Measurements from ENCODE around the gene EIF5A. TPM values are rescaled to one million over a fixed set of nuclear protein-coding genes. Genes with fewer than 3 reads are reported as not detected.

EIF5A gene
- total and polyA plus RNA-seq, 9 of the 15 experiments (the other 6 are each of a cell fraction or from before 2014, with no cell fraction given): 22.9 to 1,163 (median 772) TPM

DNA sequence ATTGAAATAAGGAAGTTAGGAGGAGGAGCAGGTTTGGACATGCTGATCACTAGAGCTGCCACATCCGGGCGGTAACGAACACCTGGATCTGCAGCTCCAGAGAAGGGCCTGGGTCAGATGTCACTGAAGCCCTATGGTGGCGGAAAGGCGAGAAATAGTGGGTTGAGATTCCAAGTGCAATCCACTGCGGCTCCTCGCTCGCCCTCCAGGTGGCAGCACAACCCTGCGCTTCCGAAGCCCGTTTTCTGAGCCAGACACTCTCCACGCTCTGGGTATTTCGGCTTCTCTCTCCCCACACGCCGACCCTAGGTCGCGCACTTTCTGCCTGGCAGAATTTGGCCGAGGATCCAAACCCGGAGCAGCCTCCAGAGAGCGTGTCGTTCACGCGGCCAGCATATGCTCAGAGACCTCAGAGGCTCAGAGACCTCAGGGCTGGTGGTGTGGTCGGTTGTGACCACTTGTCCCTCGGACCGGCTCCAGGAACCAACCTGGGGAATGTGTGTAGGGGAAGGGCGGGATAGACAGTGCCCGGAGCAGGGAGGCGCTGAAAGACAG, 26.8 kb upstream of the EIF5A start (continued):
- TF ChIP-seq ZNF75A (CRISPR knock-in tag; IDR thresholded peaks at IDR 0.05): no peak
- no peak for TF ChIP-seq GTF2F1 (IDR thresholded peaks at IDR 0.05; ENCODE audit: low read depth, low read length)
- TF ChIP-seq, protein P1, sequence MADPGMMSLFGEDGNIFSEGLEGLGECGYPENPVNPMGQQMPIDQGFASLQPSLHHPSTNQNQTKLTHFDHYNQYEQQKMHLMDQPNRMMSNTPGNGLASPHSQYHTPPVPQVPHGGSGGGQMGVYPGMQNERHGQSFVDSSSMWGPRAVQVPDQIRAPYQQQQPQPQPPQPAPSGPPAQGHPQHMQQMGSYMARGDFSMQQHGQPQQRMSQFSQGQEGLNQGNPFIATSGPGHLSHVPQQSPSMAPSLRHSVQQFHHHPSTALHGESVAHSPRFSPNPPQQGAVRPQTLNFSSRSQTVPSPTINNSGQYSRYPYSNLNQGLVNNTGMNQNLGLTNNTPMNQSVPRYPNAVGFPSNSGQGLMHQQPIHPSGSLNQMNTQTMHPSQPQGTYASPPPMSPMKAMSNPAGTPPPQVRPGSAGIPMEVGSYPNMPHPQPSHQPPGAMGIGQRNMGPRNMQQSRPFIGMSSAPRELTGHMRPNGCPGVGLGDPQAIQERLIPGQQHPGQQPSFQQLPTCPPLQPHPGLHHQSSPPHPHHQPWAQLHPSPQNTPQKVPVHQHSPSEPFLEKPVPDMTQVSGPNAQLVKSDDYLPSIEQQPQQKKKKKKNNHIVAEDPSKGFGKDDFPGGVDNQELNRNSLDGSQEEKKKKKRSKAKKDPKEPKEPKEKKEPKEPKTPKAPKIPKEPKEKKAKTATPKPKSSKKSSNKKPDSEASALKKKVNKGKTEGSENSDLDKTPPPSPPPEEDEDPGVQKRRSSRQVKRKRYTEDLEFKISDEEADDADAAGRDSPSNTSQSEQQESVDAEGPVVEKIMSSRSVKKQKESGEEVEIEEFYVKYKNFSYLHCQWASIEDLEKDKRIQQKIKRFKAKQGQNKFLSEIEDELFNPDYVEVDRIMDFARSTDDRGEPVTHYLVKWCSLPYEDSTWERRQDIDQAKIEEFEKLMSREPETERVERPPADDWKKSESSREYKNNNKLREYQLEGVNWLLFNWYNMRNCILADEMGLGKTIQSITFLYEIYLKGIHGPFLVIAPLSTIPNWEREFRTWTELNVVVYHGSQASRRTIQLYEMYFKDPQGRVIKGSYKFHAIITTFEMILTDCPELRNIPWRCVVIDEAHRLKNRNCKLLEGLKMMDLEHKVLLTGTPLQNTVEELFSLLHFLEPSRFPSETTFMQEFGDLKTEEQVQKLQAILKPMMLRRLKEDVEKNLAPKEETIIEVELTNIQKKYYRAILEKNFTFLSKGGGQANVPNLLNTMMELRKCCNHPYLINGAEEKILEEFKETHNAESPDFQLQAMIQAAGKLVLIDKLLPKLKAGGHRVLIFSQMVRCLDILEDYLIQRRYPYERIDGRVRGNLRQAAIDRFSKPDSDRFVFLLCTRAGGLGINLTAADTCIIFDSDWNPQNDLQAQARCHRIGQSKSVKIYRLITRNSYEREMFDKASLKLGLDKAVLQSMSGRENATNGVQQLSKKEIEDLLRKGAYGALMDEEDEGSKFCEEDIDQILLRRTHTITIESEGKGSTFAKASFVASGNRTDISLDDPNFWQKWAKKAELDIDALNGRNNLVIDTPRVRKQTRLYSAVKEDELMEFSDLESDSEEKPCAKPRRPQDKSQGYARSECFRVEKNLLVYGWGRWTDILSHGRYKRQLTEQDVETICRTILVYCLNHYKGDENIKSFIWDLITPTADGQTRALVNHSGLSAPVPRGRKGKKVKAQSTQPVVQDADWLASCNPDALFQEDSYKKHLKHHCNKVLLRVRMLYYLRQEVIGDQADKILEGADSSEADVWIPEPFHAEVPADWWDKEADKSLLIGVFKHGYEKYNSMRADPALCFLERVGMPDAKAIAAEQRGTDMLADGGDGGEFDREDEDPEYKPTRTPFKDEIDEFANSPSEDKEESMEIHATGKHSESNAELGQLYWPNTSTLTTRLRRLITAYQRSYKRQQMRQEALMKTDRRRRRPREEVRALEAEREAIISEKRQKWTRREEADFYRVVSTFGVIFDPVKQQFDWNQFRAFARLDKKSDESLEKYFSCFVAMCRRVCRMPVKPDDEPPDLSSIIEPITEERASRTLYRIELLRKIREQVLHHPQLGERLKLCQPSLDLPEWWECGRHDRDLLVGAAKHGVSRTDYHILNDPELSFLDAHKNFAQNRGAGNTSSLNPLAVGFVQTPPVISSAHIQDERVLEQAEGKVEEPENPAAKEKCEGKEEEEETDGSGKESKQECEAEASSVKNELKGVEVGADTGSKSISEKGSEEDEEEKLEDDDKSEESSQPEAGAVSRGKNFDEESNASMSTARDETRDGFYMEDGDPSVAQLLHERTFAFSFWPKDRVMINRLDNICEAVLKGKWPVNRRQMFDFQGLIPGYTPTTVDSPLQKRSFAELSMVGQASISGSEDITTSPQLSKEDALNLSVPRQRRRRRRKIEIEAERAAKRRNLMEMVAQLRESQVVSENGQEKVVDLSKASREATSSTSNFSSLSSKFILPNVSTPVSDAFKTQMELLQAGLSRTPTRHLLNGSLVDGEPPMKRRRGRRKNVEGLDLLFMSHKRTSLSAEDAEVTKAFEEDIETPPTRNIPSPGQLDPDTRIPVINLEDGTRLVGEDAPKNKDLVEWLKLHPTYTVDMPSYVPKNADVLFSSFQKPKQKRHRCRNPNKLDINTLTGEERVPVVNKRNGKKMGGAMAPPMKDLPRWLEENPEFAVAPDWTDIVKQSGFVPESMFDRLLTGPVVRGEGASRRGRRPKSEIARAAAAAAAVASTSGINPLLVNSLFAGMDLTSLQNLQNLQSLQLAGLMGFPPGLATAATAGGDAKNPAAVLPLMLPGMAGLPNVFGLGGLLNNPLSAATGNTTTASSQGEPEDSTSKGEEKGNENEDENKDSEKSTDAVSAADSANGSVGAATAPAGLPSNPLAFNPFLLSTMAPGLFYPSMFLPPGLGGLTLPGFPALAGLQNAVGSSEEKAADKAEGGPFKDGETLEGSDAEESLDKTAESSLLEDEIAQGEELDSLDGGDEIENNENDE (IDR thresholded peaks at IDR 0.05; ENCODE audit: low read depth, low read length): no peak
- no peak for TF ChIP-seq DNMT1 (IDR thresholded peaks at IDR 0.05)
- TF ChIP-seq SRF (CRISPR knock-in tag; IDR thresholded peaks at IDR 0.05): 0 out of 4 replicates have a peak, but pooled peaks of 1 of the 2 experiments have one; percentile 45
- TF ChIP-seq, protein P2, sequence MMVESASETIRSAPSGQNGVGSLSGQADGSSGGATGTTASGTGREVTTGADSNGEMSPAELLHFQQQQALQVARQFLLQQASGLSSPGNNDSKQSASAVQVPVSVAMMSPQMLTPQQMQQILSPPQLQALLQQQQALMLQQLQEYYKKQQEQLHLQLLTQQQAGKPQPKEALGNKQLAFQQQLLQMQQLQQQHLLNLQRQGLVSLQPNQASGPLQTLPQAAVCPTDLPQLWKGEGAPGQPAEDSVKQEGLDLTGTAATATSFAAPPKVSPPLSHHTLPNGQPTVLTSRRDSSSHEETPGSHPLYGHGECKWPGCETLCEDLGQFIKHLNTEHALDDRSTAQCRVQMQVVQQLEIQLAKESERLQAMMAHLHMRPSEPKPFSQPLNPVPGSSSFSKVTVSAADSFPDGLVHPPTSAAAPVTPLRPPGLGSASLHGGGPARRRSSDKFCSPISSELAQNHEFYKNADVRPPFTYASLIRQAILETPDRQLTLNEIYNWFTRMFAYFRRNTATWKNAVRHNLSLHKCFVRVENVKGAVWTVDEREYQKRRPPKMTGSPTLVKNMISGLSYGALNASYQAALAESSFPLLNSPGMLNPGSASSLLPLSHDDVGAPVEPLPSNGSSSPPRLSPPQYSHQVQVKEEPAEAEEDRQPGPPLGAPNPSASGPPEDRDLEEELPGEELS (CRISPR knock-in tag; IDR thresholded peaks at IDR 0.05; ENCODE audit: borderline replicate concordance): peak; percentile 90
- TF ChIP-seq, protein P3, sequence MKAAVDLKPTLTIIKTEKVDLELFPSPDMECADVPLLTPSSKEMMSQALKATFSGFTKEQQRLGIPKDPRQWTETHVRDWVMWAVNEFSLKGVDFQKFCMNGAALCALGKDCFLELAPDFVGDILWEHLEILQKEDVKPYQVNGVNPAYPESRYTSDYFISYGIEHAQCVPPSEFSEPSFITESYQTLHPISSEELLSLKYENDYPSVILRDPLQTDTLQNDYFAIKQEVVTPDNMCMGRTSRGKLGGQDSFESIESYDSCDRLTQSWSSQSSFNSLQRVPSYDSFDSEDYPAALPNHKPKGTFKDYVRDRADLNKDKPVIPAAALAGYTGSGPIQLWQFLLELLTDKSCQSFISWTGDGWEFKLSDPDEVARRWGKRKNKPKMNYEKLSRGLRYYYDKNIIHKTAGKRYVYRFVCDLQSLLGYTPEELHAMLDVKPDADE (conservative IDR thresholded peaks at IDR 0.05; ENCODE audit: control insufficient read depth, low read depth, low read length): peak; percentile 49; the same call in 1 of the 2 replicates
- TF ChIP-seq, protein P4, sequence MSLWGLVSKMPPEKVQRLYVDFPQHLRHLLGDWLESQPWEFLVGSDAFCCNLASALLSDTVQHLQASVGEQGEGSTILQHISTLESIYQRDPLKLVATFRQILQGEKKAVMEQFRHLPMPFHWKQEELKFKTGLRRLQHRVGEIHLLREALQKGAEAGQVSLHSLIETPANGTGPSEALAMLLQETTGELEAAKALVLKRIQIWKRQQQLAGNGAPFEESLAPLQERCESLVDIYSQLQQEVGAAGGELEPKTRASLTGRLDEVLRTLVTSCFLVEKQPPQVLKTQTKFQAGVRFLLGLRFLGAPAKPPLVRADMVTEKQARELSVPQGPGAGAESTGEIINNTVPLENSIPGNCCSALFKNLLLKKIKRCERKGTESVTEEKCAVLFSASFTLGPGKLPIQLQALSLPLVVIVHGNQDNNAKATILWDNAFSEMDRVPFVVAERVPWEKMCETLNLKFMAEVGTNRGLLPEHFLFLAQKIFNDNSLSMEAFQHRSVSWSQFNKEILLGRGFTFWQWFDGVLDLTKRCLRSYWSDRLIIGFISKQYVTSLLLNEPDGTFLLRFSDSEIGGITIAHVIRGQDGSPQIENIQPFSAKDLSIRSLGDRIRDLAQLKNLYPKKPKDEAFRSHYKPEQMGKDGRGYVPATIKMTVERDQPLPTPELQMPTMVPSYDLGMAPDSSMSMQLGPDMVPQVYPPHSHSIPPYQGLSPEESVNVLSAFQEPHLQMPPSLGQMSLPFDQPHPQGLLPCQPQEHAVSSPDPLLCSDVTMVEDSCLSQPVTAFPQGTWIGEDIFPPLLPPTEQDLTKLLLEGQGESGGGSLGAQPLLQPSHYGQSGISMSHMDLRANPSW (CRISPR knock-in tag; IDR thresholded peaks at IDR 0.05): no peak
- TF ChIP-seq BCOR (IDR thresholded peaks at IDR 0.05): no peak
